ENCODE data around the gene LPP.

DNA sequence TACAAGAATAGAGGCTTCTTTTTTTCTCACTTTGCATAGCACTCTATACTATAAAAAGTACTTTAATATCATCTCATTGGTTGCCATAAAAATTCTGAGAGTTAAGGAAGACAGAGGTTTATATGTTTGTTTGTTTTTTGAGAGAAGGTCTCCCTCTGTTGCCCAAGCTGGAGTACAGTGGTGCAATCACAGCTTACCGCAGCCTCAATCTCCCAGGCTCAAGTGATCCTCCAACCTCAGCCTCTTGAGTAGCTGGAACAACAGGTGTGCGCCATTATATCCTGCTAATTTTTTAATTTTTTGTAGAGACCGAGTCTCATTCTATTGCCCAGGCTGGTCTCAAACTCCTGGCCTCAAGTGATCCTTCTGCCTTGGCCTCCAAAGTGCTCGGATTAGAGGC is 250.2 kb downstream of the LPP start:
- TF ChIP-seq EZH2 (IDR thresholded peaks at IDR 0.05) = no peak
- TF ChIP-seq POLR2AphosphoS5 (IDR thresholded peaks at IDR 0.05; ENCODE audit: borderline replicate concordance, low read depth, low read length) = no peak
- no peak for TF ChIP-seq FOXP2 (optimal IDR thresholded peaks at IDR 0.05; ENCODE audit: control extremely low read depth, extremely low read length, insufficient read depth)

All from SK-N-MC (cell line).